ENCODE data around the gene PLXNA2. TPM values are rescaled to one million over a fixed set of nuclear protein-coding genes. Genes with fewer than 3 reads are reported as not detected.

The PLXNA2 gene
- total RNA-seq, 1 experiment from 2014 or later = 2.8 TPM

- DNase-seq (ENCODE audit: low read depth) = peak; percentile 92
These were observed 153.5 kb downstream of the PLXNA2 start for GRCh38 chr1:208090388-208091301.

- no peak for DNase-seq (ENCODE audit: low read depth)
These were observed 154.3 kb downstream of the PLXNA2 start for GRCh38 chr1:208089761-208090370.

- DNase-seq (ENCODE audit: low read depth) = peak; percentile 5
These were observed 155.0 kb downstream of the PLXNA2 start for GRCh38 chr1:208089149-208089548.

- peak; percentile 14 for DNase-seq (ENCODE audit: low read depth)
These were observed 155.9 kb downstream of the PLXNA2 start for GRCh38 chr1:208088319-208088718.

GRCh38 chr1:208085655-208086515, 158.3 kb downstream of the PLXNA2 start:
- peak; percentile 14 for DNase-seq (ENCODE audit: low read depth)

- no peak for DNase-seq (ENCODE audit: low read depth)
These were observed 159.4 kb downstream of the PLXNA2 start for GRCh38 chr1:208084764-208085163.

- DNase-seq (ENCODE audit: low read depth) = no peak
These were observed 160.0 kb downstream of the PLXNA2 start for GRCh38 chr1:208084220-208084619.

GRCh38 chr1:208083715-208084085, 160.5 kb downstream of the PLXNA2 start:
- no peak for DNase-seq (ENCODE audit: low read depth)

GRCh38 chr1:208083016-208083714, 161.0 kb downstream of the PLXNA2 start:
- DNase-seq (ENCODE audit: low read depth) = no peak

- DNase-seq (ENCODE audit: low read depth) = no peak
These were observed 162.2 kb downstream of the PLXNA2 start for GRCh38 chr1:208081972-208082371.

- DNase-seq (ENCODE audit: low read depth) = no peak
These were observed 163.5 kb downstream of the PLXNA2 start for GRCh38 chr1:208080396-208081286.

GRCh38 chr1:208079161-208079560, 165.0 kb downstream of the PLXNA2 start:
- DNase-seq (ENCODE audit: low read depth) = no peak

- DNase-seq (ENCODE audit: low read depth) = no peak
These were observed 165.4 kb downstream of the PLXNA2 start for GRCh38 chr1:208078752-208079151.

GRCh38 chr1:208077232-208078075, 166.7 kb downstream of the PLXNA2 start:
- no peak for DNase-seq (ENCODE audit: low read depth)

GRCh38 chr1:208074353-208074752, 169.8 kb downstream of the PLXNA2 start:
- no peak for DNase-seq (ENCODE audit: low read depth)

GRCh38 chr1:208071435-208072031, 172.7 kb downstream of the PLXNA2 start:
- DNase-seq (ENCODE audit: low read depth) = peak; percentile 90

- no peak for DNase-seq (ENCODE audit: low read depth)
These were observed 174.3 kb downstream of the PLXNA2 start for GRCh38 chr1:208069908-208070307.

- no peak for DNase-seq (ENCODE audit: low read depth)
These were observed 174.9 kb downstream of the PLXNA2 start for GRCh38 chr1:208069317-208069716.

- no peak for DNase-seq (ENCODE audit: low read depth)
These were observed 175.3 kb downstream of the PLXNA2 start for GRCh38 chr1:208068908-208069307.
